Activated T-cell treated with anti-CD3 and anti-CD28 coated beads, Interleukin-2, amount 50 U/mL, for 4 hours (primary cell): Measurements from ENCODE around the gene VIPR2. TPM values are rescaled to one million over a fixed set of nuclear protein-coding genes. Genes with fewer than 3 reads are reported as not detected.
"Not testable (repeated sequence)": the region's sequence is repeated elsewhere in the genome, so short reads cannot be mapped to it uniquely, and the experiment has no call there.

Experiments
- ATAC-seq, 2 donors: fragments of 200-7000 bp; cut with Tn5 transposase; one replicate each; pipeline ENCODE4 v1.10.0; 2021
- DNase-seq: peaks from one replicate; pipeline ENCODE4 v3.0.0-alpha.2; 2020
- H3K27me3 Mint-ChIP-seq: one replicate; pipeline ENCODE4 v1.8.0; 2021; ENCODE audit warnings: low read depth, mixed read lengths
- H3K36me3 Mint-ChIP-seq: one replicate; pipeline ENCODE4 v1.8.0; 2022; ENCODE audit warnings: mixed read lengths; ENCODE audit not compliant: insufficient read depth
- H3K4me1 Mint-ChIP-seq: one replicate; pipeline ENCODE4 v1.8.0; 2021; ENCODE audit warnings: low read depth, mixed read lengths
- H3K4me3 Mint-ChIP-seq: one replicate; pipeline ENCODE4 v1.8.0; 2021; ENCODE audit warnings: mild to moderate bottlenecking, moderate library complexity, mixed read lengths
- H3K9me3 Mint-ChIP-seq: one replicate; pipeline ENCODE4 v1.8.0; 2021; ENCODE audit warnings: mixed read lengths
- total RNA-seq, 3 donors: library from RNA; stranded (reverse); gene quantifications; one replicate each; pipeline ENCODE4 v1.2.1, GENCODE V29; 2021

The VIPR2 gene
- total RNA-seq, 3 donors from 2014 or later, result 0.14 to 0.30 (median 0.26) TPM

- no peaks in the 10 kb centered on the region for H3K36me3 Mint-ChIP-seq
- DNase-seq, result no peak
- no peaks in the 10 kb centered on the region for H3K4me1 Mint-ChIP-seq
- H3K27me3 Mint-ChIP-seq, result peaks cover 6% of the 10 kb centered on the region
- no peak overlapping the region for H3K4me3 Mint-ChIP-seq
- ATAC-seq, result no peak
- H3K9me3 Mint-ChIP-seq, result no peaks in the 10 kb centered on the region
Measured at GRCh38 chr7:159103382-159104187, 41.1 kb downstream of the VIPR2 start.

GRCh38 chr7:159102681-159103381 is 41.8 kb downstream of the VIPR2 start:
- H3K36me3 Mint-ChIP-seq, result no peaks in the 10 kb centered on the region
- H3K4me1 Mint-ChIP-seq, result no peaks in the 10 kb centered on the region
- ATAC-seq (no peak), DNase-seq (no peak)
- no peaks in the 10 kb centered on the region for H3K9me3 Mint-ChIP-seq
- peaks cover 6% of the 10 kb centered on the region for H3K27me3 Mint-ChIP-seq
- H3K4me3 Mint-ChIP-seq, result no peak overlapping the region

GRCh38 chr7:159101661-159102091 is 43.0 kb downstream of the VIPR2 start:
- not testable (repeated sequence) for H3K27me3 Mint-ChIP-seq, H3K4me3 Mint-ChIP-seq, H3K9me3 Mint-ChIP-seq, DNase-seq, ATAC-seq, H3K36me3 Mint-ChIP-seq, H3K4me1 Mint-ChIP-seq

GRCh38 chr7:159101083-159101395 is 43.6 kb downstream of the VIPR2 start:
- not testable (repeated sequence) for H3K9me3 Mint-ChIP-seq, H3K4me1 Mint-ChIP-seq, ATAC-seq

GRCh38 chr7:159100281-159101082 is 44.2 kb downstream of the VIPR2 start:
- not testable (repeated sequence) for H3K4me1 Mint-ChIP-seq, ATAC-seq, H3K27me3 Mint-ChIP-seq, H3K36me3 Mint-ChIP-seq, DNase-seq, H3K4me3 Mint-ChIP-seq, H3K9me3 Mint-ChIP-seq

More at GRCh38 chr7:159101083-159101395, 43.6 kb downstream of the VIPR2 start:
- not testable (repeated sequence) for H3K4me3 Mint-ChIP-seq, H3K27me3 Mint-ChIP-seq, H3K36me3 Mint-ChIP-seq, DNase-seq

- no peaks in the 10 kb centered on the region for H3K4me1 Mint-ChIP-seq
- peaks cover 2% of the 10 kb centered on the region for H3K27me3 Mint-ChIP-seq
- ATAC-seq, result no peak
- H3K9me3 Mint-ChIP-seq, result no peaks in the 10 kb centered on the region
- DNase-seq, result no peak
- no peak overlapping the region for H3K4me3 Mint-ChIP-seq
- H3K36me3 Mint-ChIP-seq, result no peaks in the 10 kb centered on the region
Measured at GRCh38 chr7:159099711-159100231, 44.9 kb downstream of the VIPR2 start.

GRCh38 chr7:159098811-159099655 is 45.6 kb downstream of the VIPR2 start:
- Mint-ChIP-seq H3K27me3 (peaks cover 2% of the 10 kb centered on the region), H3K4me1 (no peaks in the 10 kb centered on the region), H3K9me3 (no peaks in the 10 kb centered on the region), H3K4me3 (no peak overlapping the region), H3K36me3 (no peaks in the 10 kb centered on the region)
- ATAC-seq (no peak), DNase-seq (no peak)

- Mint-ChIP-seq H3K9me3 (no peaks in the 10 kb centered on the region), H3K36me3 (no peaks in the 10 kb centered on the region), H3K4me1 (no peaks in the 10 kb centered on the region), H3K27me3 (peaks cover 2% of the 10 kb centered on the region), H3K4me3 (no peak overlapping the region)
- no peak for DNase-seq
- ATAC-seq, result no peak
Measured at GRCh38 chr7:159098424-159098786, 46.3 kb downstream of the VIPR2 start.

GRCh38 chr7:159097661-159098423 is 46.8 kb downstream of the VIPR2 start:
- no peak overlapping the region for H3K4me3 Mint-ChIP-seq

GRCh38 chr7:159096736-159097581 is 47.7 kb downstream of the VIPR2 start:
- no peaks in the 10 kb centered on the region for H3K9me3 Mint-ChIP-seq
- H3K4me3 Mint-ChIP-seq, result no peak overlapping the region
- H3K36me3 Mint-ChIP-seq, result no peaks in the 10 kb centered on the region
- H3K27me3 Mint-ChIP-seq, result peaks cover 2% of the 10 kb centered on the region
- ATAC-seq (no peak), DNase-seq (no peak)
- H3K4me1 Mint-ChIP-seq, result no peaks in the 10 kb centered on the region

More at GRCh38 chr7:159097661-159098423, 46.8 kb downstream of the VIPR2 start:
- DNase-seq, result no peak
- Mint-ChIP-seq H3K36me3 (no peaks in the 10 kb centered on the region), H3K4me1 (no peaks in the 10 kb centered on the region), H3K9me3 (no peaks in the 10 kb centered on the region), H3K27me3 (peaks cover 2% of the 10 kb centered on the region)
- ATAC-seq, result no peak

- DNase-seq (no peak), ATAC-seq (no peak)
- H3K36me3 Mint-ChIP-seq, result no peaks in the 10 kb centered on the region
- H3K9me3 Mint-ChIP-seq, result no peaks in the 10 kb centered on the region
- no peaks in the 10 kb centered on the region for H3K4me1 Mint-ChIP-seq
- peaks cover 2% of the 10 kb centered on the region for H3K27me3 Mint-ChIP-seq
- H3K4me3 Mint-ChIP-seq, result no peak overlapping the region
Measured at GRCh38 chr7:159095979-159096411, 48.7 kb downstream of the VIPR2 start.
